ENCODE data around the gene PODNL1. TPM values are rescaled to one million over a fixed set of nuclear protein-coding genes. Genes with fewer than 3 reads are reported as not detected.

Gene PODNL1
- total RNA-seq, 1 donor from 2014 or later: not detected

- Mint-ChIP-seq H3K27ac (no peak overlapping the region), H3K9me3 (ENCODE audit: low read depth) (no peaks in the 10 kb centered on the region), H3K4me1 (ENCODE audit: low read depth) (peaks cover 5% of the 10 kb centered on the region), H3K4me3 (ENCODE audit: low read depth) (peak overlapping the region; percentile 58), H3K36me3 (ENCODE audit: insufficient read depth) (peaks cover 2% of the 10 kb centered on the region), H3K27me3 (no peaks in the 10 kb centered on the region)
- no peak for DNase-seq (ENCODE audit: low spot score, unreplicated experiment)
- no peak for TF ChIP-seq CTCF (IDR thresholded peaks at IDR 0.05; ENCODE audit: unreplicated experiment)
Observed at GRCh38 chr19:13954185-13954584, 16.0 kb upstream of the PODNL1 start.

- H3K27ac Mint-ChIP-seq: peak overlapping the region; percentile 81
- peaks cover 5% of the 10 kb centered on the region for H3K4me1 Mint-ChIP-seq (ENCODE audit: low read depth)
- H3K9me3 Mint-ChIP-seq (ENCODE audit: low read depth): no peaks in the 10 kb centered on the region
- peak overlapping the region; percentile 86 for H3K4me3 Mint-ChIP-seq (ENCODE audit: low read depth)
- no peak for DNase-seq (ENCODE audit: low spot score, unreplicated experiment)
- no peaks in the 10 kb centered on the region for H3K36me3 Mint-ChIP-seq (ENCODE audit: insufficient read depth)
- TF ChIP-seq CTCF (IDR thresholded peaks at IDR 0.05; ENCODE audit: unreplicated experiment): no peak
- no peaks in the 10 kb centered on the region for H3K27me3 Mint-ChIP-seq
Observed at GRCh38 chr19:13952931-13953531, 14.8 kb upstream of the PODNL1 start.

- Mint-ChIP-seq H3K27ac (peak within 1 kb of the TSS; percentile 88), H3K4me3 (ENCODE audit: low read depth) (peak within 1 kb of the TSS; percentile 86), H3K27me3 (no peaks in the 10 kb centered on the region), H3K36me3 (ENCODE audit: insufficient read depth) (no peaks in the 10 kb centered on the region), H3K4me1 (ENCODE audit: low read depth) (peaks cover 5% of the 10 kb centered on the region), H3K9me3 (ENCODE audit: low read depth) (no peaks in the 10 kb centered on the region)
- no peak for TF ChIP-seq CTCF (IDR thresholded peaks at IDR 0.05; ENCODE audit: unreplicated experiment)
- peak; percentile 98 for DNase-seq (ENCODE audit: low spot score, unreplicated experiment)
Observed at GRCh38 chr19:13952154-13952930, 14.1 kb upstream of the PODNL1 start, which contains the start of gene DCAF15. Gene DCAF15 (plus strand): TSS chr19:13952509. CDS start chr19:13952513, 4 bp downstream.

GRCh38 chr19:13951799-13952153, 13.6 kb upstream of the PODNL1 start:
- peak overlapping the region; percentile 86 for H3K4me3 Mint-ChIP-seq (ENCODE audit: low read depth)
- no peaks in the 10 kb centered on the region for H3K36me3 Mint-ChIP-seq (ENCODE audit: insufficient read depth)
- no peak for TF ChIP-seq CTCF (IDR thresholded peaks at IDR 0.05; ENCODE audit: unreplicated experiment)
- no peaks in the 10 kb centered on the region for H3K27me3 Mint-ChIP-seq
- peak overlapping the region; percentile 88 for H3K27ac Mint-ChIP-seq
- H3K9me3 Mint-ChIP-seq (ENCODE audit: low read depth): no peaks in the 10 kb centered on the region
- no peak for DNase-seq (ENCODE audit: low spot score, unreplicated experiment)
- peaks cover 5% of the 10 kb centered on the region for H3K4me1 Mint-ChIP-seq (ENCODE audit: low read depth)

GRCh38 chr19:13951043-13951442, 12.8 kb upstream of the PODNL1 start:
- no peak for DNase-seq (ENCODE audit: low spot score, unreplicated experiment)
- no peaks in the 10 kb centered on the region for H3K27me3 Mint-ChIP-seq
- no peak overlapping the region for H3K4me3 Mint-ChIP-seq (ENCODE audit: low read depth)
- no peaks in the 10 kb centered on the region for H3K36me3 Mint-ChIP-seq (ENCODE audit: insufficient read depth)
- H3K27ac Mint-ChIP-seq: no peak overlapping the region
- TF ChIP-seq CTCF (IDR thresholded peaks at IDR 0.05; ENCODE audit: unreplicated experiment): no peak
- peaks cover 5% of the 10 kb centered on the region for H3K4me1 Mint-ChIP-seq (ENCODE audit: low read depth)
- H3K9me3 Mint-ChIP-seq (ENCODE audit: low read depth): no peaks in the 10 kb centered on the region
